Activated CD4-positive, alpha-beta T cell treated with anti-CD3 and anti-CD28 coated beads, Interleukin-2, amount 50 U/mL, for 16 hours (primary cell): ENCODE data around the gene IL1RAP.

Source experiments
- DNase-seq: peaks from one replicate; pipeline ENCODE4 v3.0.0-alpha.2; 2020

Gene IL1RAP

DNA sequence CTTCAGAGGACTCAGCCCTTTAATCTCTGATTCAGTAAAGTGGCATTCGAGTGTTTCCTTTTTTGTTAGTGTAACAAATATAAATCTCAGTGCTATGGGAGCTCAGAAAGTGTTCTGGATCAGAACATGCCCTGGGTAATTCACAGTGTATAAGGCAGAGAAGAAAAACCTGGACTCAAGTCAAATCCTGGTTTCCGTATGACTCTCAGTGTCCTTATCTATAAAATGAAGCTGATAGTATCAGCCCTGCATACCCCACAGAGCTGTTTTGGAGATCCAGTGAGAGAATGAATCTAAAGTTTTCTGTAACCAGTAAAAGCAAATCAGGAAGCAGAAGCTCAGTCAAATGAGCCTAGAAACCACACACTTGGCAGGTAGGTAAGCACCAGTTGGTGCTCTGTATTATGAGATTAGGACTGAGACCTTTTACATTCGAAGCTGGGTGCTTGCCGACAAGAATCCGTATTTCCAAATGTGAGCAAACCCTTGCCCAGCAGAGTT, 67.2 kb downstream of the IL1RAP start:
- peak; percentile 63 for DNase-seq

DNA sequence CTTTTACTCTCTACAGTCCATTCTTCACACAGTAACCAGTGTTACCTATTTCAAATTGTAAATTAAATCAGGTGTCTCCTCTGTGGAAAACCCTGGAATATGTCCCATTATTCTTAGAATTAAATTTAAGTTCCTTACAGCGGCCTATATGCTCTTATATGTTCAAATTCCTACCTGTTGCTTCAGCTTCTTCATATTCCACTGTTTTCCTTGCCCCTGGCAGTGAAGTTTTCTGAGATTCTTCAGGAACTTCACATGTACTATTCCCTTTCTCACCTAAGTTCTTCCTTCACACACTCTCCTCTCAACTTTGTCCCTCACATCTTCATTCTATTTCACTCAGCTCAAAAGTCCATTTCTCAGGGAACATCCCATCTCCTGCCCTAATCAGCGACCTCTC, 68.8 kb downstream of the IL1RAP start:
- no peak for DNase-seq

DNA sequence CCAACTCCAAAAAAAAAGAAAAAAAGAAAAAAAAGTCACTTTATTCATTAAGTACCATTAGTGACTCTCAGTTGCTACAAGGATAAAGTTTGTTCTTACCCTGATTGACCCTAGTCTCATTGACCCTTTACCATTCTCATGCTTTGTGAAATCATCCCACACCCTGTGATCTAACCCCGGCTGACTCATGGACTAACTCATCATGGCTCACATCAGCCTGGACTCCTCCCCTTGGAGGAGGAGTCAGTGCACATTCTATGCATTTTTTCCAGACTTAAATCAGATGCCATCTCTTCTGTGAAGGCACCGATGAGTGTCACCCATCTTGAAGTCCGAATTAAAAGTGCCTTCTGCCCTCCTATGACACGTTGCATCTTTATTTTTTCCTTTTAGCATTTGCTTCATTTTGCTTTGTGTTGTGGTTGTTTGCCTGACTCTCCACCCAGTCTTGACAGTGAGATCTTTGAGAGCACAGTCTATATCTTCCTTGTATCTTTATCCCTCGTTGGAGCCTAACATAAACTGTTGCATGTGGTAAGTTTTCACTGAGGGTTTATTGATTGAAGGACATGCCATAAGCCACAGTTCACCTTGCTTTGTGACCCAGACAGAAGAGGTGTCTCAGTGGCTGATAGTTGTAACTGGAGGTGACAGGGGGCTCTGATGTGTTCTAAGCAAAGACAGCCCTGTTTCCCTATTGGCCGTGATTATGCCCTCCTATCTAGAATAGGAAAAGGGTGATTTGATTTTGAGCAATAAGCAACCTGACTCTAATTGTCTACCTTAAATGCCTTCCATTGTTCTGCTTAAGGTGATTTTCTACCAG, 72.1 kb downstream of the IL1RAP start:
- DNase-seq: peak; percentile 84

DNA sequence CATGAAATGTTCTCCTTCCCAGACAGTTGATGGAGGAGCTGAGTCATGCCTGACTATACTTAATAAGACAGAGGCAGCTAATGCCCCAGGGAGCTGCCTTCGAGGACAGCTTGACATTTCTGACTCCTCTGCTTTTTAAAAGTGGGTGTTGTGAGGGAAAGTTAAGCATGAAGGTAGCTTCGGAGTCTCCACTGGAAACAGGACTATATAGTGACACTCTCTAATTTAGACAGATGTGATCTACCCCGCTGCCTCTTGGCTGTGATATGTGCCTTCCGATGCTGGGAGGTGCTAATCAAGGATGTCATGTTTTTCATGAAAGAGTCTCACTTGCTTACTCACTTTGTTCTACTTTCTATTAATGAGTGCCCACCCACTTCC, 72.7 kb downstream of the IL1RAP start:
- DNase-seq: peak; percentile 71

DNA sequence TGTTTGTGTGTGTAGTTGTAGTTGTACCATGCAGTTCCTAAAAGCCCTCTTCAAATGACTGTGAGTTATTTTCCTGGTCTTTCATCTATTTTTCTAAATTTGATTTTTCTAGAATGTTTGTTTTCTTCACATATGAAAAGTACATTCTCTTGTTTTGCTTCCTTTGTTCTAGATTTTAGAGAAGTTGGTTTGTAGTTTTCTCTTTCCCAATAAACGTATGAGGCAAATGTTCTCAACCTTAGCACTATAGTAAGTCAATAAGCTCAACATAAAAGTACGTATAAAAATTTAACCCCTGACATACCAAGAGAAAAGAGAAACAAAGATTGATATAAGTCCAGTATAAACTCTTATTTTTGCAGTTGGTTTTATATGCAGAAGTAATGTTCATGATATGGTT, 74.7 kb downstream of the IL1RAP start:
- DNase-seq: no peak

DNA sequence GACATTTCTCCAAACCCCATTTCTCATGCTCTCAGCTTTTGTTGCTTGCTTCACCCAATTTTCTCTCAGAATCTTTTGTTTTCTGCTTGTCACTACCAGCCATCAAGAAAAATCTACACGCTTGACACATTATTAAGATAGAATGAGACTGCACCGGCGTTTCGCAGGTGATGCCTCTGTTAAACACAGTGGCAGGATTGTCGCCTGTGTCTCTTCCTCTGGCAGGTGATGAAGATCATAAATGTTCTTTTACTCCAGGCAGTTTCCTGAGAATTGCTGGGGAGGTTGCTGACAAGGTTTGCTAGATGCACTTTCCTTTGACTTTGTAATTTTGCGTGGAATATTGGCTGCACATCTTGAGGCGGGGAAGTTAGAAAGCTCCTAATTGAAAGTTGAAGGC, 75.4 kb downstream of the IL1RAP start:
- DNase-seq: no peak

DNA sequence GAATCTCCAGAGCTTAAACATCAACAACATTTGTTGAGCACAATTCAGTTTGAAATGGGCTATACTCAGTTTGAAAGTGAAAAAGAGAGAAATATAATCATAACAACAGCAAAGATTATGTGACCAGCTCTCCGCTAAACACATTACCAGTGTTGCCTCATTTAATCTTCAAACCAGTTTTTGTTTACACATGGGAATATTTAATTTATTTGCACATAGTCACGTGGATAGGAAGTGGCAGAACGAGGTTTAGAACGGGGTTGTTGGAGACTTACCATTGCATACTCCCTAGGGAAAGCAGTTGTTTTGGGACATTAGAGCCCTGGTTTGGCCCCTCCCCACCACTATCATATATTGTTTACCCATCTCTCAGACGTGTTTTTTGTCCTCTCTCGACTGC, 77.2 kb downstream of the IL1RAP start:
- no peak for DNase-seq

DNA sequence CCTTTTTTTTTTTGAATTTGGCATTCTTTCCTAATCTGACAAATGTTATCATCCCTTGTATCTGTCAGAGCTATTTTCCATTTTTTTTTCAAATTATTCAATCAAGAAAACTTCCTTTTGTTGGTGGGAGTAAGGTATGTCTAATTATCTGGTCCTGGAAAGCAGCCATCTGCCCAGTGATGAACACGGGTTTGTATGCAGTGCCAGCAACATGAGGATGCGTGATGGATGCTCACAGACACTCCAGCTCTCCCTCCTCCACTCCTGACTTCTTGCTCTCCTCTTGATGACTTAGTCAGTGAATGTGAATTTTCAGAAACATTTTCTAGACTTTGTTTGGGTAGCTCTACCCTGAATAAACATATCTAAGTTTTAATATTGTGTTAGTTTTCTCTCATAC, 79.2 kb downstream of the IL1RAP start:
- no peak for DNase-seq

DNA sequence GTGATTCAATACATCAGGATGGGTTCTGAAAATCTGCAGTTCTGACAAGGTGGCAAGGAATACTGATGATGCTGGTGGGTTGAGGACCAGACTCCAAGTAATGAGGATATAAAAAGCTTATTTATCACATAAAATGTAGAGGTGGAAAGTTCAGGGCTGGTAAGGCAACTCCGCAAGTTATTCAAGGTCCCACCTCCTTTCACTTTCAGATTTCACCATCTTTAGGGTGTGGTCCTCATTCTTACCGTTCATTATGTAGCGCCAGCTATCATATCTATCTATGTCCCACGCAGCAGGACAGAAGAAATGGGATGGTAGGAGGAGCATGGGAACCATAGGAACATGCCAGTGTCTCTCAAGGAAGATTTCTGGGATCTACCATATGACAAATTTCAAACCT, 80.3 kb downstream of the IL1RAP start:
- no peak for DNase-seq

DNA sequence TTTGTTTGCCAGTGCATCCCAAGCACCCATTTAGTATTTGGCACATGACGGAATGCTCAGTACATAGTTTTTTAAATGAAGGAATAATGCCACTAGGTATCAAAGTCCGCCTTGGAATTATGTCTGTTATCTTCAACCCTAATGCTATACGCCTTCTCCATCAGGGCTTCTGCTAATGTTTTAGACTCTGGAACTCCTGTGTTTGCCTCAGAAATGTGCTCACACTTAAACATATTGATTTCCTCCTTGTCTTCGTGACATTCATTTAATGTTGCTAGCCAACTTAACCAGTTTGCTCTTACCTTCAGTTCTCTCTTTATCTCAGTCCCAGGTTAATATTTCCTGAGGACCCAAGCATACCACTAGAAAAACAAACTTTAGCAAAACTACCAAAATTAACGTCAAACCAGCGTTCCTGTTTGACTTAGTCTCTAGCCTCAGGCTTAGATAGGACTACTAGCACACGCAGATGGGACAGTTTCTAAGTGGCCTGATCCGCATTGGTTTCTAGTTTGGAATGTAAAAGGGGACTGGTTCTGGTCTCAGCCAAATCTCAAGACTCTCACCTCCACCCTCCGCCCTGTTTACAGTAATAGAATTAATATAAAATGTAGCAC, 81.4 kb downstream of the IL1RAP start:
- DNase-seq: no peak

DNA sequence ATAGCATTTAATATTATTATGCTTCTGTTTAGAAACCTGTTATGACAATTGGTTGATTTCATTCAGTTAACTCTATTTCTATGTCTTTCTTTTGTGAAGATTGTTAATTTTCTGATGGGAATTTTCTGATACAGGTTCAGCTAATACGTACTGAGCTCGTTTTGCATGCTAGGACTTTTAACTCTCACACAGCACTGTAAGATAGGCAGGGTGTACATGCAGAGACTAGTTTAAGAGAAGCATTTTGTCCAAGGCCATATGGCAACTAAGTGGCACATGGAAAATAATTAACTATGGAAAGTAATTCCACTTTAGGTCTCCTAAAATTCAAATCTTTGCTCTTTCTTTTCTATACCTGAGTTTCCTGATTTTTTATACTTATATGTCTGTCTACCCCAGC, 81.9 kb downstream of the IL1RAP start:
- no peak for DNase-seq

DNA sequence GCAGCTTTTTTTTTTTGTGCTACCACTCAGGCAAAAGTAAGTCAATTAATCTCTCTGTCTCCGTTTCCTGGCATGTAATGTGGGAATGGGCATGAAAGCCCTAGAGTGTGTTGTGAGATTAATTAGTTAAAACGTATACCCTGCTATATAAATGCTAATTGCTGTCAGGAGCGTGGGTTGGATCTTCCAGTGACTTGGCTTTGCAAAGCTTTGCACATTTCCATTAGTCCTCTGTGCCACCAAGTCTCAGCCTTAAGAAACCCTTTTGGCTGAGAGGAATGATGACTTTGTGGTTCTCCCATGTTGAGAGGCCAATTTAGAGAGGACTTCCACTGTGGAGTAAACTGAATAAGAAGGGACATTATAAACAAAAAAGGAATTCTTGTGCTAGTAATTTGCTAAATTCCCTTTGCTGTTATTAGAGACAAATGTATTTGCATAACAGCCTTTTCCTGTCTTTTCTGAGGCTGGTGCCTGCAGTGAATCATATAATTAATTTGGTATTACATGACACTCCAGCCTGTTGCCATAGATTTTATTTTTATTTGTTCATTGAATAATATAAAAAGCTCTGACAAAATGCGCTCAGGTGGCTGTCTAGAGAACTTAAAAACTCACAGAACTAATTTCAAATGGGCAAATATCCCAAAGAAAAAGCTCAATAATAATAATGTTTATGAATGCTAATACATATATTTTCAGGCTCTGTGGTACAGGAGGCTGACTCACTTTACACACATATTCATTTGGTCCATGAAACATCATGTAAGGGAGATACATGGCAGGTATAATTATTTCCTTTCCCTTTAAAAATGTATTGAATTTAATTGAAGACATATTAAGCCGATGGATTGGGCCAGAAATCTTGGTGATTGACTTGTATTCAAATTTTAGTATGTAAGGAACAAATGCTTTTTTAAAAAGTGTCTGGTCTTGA, 82.7 kb downstream of the IL1RAP start:
- DNase-seq: no peak

DNA sequence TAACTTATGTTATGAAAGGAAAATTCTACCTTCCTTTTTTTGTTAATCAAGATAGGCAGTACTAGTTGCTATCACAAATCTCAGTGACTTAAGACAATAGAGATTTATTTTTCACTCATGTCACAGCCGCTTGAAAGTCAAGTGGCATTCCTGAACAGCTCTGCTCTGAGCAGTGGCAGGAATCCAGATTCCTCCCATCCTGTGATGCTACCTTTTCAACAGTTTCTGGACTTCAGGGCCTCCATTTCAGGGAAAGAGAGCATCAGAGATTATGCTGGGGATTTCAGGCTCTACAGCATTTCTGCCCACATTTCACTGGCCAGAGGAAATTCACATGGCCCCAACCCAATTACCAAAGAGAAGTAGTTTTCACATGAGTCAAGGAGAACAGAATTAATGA, 83.4 kb downstream of the IL1RAP start:
- DNase-seq: no peak

DNA sequence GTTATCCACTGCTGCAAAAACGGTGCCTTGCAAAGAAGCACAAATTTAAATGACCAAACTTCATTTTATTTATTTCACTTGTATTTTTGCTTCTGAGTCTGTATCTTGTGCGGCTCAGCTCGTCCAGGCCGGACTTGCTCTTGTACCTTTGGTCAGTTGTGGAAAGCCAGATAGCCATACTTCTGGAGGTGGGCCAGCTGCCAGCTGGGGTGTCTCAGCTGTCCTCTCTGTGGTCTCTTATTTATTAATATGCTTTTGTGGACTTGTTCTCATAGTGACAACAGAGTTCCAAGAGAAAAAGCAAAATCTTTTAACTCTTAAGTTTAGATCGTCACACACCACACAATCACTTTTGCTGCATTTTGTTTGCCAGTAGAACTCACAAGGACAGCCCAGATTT, 87.7 kb downstream of the IL1RAP start:
- DNase-seq: no peak

DNA sequence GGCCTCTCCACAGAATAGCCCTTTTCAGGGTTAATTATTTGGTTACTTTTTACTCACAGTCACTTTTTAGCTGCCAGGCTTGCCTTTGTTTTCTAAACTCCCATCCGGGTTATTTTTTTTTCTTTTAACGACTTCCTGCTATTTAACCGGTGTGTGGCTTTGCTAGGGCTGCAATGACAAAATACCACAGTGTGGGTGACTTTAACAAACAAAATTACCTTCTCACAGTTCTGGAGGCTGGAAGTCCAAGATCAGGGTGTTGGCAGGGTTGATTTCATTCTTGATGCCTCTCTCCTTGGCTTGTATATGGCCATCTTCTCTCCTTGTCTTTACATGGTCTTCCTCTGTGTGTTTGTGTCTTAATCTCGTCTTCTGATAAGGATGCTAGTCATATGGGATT, 91.5 kb downstream of the IL1RAP start:
- DNase-seq: no peak

DNA sequence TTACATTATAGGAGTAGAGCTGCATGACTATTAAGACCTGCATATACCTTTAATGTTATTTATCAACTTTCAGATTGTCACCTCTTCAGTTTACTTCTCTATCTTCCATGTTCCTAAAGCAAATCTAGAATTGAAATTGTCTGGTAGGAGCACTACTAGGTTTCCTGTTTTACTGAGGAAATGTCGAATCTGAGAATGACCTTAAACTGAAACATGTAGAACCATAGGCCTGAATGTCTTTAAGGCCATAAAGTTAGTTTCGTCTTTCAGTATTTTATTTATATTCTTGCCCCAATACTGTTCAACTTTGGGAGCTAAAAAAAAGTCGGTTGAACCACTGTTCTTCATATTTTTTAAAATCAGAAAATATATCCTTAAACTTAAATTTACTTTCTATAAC, 92.7 kb downstream of the IL1RAP start:
- DNase-seq: no peak

DNA sequence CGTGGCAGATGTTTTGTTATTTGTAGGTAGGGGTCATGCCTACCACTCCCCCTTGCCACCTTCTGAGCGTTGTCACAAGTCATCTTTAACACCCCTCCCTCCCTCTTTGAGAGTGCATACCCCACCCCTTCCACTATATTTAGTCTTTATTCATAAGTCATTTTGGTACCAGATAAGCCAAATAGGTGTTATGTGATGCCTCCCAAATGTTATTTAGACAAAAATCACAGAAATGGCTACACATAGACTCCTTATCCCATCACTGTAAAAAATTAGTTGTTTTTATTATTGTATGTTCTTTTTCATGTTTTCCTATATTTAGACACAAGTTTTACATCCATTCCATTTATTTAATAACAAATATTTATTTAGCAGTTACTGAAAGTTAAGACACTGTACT, 93.1 kb downstream of the IL1RAP start:
- DNase-seq: no peak

DNA sequence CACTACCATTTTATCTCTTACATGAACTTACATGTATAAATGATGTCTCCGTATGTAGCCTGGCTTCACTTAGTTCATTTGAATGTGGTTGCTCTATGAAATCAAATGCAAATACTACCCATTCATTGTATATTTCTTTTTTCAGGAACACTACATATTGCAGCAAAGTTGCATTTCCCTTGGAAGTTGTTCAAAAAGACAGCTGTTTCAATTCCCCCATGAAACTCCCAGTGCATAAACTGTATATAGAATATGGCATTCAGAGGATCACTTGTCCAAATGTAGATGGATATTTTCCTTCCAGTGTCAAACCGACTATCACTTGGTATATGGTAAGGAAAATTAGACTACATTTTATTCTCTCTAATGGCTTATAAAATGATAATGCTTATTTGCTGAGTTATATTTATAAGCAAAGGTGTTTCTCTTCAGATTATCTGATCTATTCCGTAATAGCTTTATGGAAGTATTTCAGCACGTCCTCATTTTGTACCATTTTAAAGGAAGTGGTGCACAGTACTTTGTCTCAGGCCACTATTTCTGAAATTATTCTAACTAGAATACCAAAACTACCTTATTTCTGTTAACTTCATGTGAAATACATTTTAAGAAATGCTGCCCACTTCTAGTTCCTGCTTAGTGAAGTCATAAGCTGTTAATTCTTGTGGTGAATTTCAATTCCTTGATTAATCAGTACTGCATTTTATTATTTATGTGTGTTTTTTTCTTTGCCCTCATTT, 95.1 kb downstream of the IL1RAP start:
- no peak for DNase-seq

DNA sequence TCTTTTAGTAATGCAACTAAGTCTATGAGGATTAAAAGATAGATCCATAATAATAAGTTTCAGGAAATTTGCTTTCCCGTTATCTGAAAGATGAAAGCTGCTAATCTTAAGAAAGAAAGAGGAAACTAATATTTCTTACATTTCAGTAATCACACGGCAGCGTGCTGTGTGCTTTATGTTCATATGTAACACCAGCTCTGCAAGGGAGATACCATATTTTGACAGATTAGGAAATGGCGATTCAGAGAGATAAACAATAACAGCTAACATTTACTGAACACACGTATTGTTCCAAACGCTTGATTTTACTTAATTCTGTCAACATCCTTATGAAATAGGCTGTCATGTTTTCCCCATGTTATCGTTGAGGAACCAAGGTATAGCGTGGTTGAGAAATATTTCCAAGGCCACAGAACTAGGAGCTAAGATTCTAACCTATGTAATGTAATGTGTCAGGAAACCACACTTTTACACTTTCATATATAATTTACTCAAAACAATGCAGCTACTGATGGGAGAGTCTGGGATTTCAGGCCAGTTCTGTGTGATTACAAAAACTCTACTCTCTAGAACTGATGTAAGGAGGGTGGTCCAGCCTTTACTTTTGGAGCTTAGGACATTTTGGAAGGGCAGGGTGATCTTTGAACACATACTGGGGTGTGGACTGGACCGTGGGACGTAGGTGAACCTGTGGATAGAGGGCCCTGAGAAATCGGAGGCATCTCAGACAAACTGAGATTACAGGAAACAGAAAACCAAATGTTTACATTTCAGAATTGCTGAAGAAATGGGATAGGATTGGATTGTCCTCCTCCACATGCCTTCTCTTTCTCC, 100.6 kb downstream of the IL1RAP start:
- DNase-seq: peak; percentile 24

DNA sequence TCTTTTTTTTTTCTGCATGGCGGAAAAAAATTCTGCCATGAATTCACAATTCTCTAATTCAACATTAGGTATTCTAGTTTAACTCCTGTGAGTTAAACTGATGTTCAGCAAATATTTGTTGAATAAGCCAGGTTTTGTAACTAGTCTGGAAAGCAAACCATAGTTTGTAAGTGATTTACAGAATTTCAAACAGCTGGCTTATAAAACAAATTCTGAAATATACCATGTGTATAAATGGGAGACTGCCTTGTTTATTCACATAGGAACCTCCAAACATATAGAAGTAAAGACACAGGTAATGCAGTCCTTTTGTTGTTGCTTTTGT, 101.1 kb downstream of the IL1RAP start:
- DNase-seq: no peak

DNA sequence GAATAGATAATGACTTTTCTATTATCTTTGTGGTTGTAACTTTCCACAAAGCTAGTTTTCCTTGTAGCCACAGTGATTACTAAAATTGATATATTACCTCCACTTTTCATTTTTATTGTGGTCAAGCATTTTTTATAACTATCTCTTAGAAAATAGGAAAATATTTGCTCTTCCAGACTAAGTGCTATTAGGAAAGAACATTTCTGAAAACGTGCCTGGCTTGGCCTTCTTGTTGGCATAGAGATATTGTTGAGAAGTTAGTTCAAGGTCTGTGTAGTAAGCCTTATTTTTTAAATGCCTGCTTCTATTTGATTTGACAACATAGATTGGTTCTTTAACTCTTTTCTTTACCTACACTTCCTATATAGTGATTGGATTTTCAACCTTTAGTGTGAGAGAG, 101.7 kb downstream of the IL1RAP start:
- DNase-seq: no peak

DNA sequence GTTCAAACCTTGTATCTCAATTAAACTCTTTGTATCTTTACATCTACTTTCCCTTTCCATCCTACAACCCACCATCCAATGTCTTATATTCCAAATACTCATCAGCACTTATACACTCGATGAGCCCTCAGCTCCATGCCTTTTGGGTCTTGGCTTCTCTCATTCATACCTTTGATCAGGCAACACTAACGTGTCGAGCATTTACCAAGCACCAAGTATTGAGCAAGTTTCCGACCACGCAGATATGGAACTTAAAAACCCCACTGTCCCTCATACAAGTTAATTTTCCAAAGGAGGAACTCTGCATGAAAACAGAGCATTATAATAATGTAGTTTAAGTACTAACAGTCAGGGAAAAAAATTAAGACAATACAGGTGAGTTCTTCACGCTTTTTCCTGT, 102.8 kb downstream of the IL1RAP start:
- no peak for DNase-seq
